Mucosa of rectum (tissue), 2 donors: ENCODE data around the gene ABTB2.

ENCODE experiments used
- H3K27ac ChIP-seq, 2 donors: one replicate each; pipeline ENCODE4 v1.7.0; 2013; ENCODE audit warnings: inconsistent platforms in 2 of 2, low read depth in 2 of 2, low read length in 2 of 2
- H3K27me3 ChIP-seq, 2 donors: one replicate each; pipeline ENCODE4 v1.7.0; 2013; ENCODE audit warnings: low read length in 2 of 2; ENCODE audit not compliant: control insufficient read depth in 2 of 2, insufficient read depth in 2 of 2
- H3K36me3 ChIP-seq, 2 donors: one replicate each; pipeline ENCODE4 v1.7.0; 2013; ENCODE audit warnings: low read length in 2 of 2; ENCODE audit not compliant: control insufficient read depth in 2 of 2, insufficient read depth in 2 of 2
- H3K4me1 ChIP-seq, 2 donors: one replicate each; pipeline ENCODE4 v1.7.0; 2013; ENCODE audit warnings: low read length in 2 of 2, mild to moderate bottlenecking in 1 of 2; ENCODE audit not compliant: control insufficient read depth in 2 of 2, insufficient read depth in 2 of 2
- H3K4me3 ChIP-seq, 2 donors: one replicate each; pipeline ENCODE4 v1.7.0; 2013; ENCODE audit warnings: low read length in 2 of 2
- H3K9ac ChIP-seq, 2 donors: one replicate each; pipeline ENCODE4 v1.7.0; 2013; ENCODE audit warnings: low read length in 2 of 2, low read depth in 1 of 2, mild to moderate bottlenecking in 1 of 2
- H3K9me3 ChIP-seq, 2 donors: one replicate each; pipeline ENCODE4 v1.7.0; 2013; ENCODE audit warnings: low read length in 2 of 2; ENCODE audit not compliant: control insufficient read depth in 2 of 2
- donor health status: healthy.
- donor health status: Normal muscosa, but diverticular disease.

The ABTB2 gene

GRCh38 chr11:34269694-34270245 lies 88.0 kb downstream of the ABTB2 start:
- no peak overlapping the region for H3K4me3 ChIP-seq
- H3K9ac ChIP-seq = no peak overlapping the region
- no peaks in the 10 kb centered on the region for H3K27me3 ChIP-seq
- H3K36me3 ChIP-seq = no peaks in the 10 kb centered on the region
- no peaks in the 10 kb centered on the region for H3K9me3 ChIP-seq
- H3K4me1 ChIP-seq = no peaks in the 10 kb centered on the region
- H3K27ac ChIP-seq = no peak overlapping the region

- Histone ChIP-seq H3K36me3 (no peaks in the 10 kb centered on the region), H3K9ac (no peak overlapping the region), H3K27me3 (no peaks in the 10 kb centered on the region), H3K4me1 (no peaks in the 10 kb centered on the region), H3K9me3 (no peaks in the 10 kb centered on the region), H3K4me3 (no peak overlapping the region), H3K27ac (no peak overlapping the region)
Measured at GRCh38 chr11:34268906-34269430, 88.8 kb downstream of the ABTB2 start.

- Histone ChIP-seq H3K27ac (no peak overlapping the region), H3K4me3 (no peak overlapping the region), H3K4me1 (peaks cover 0 to 11% of the 10 kb centered on the region in 2 donors), H3K9me3 (no peaks in the 10 kb centered on the region), H3K36me3 (no peaks in the 10 kb centered on the region), H3K9ac (no peak overlapping the region), H3K27me3 (no peaks in the 10 kb centered on the region)
Measured at GRCh38 chr11:34267417-34267816, 90.4 kb downstream of the ABTB2 start.

- Histone ChIP-seq H3K9ac (no peak overlapping the region), H3K27me3 (no peaks in the 10 kb centered on the region), H3K9me3 (no peaks in the 10 kb centered on the region), H3K36me3 (no peaks in the 10 kb centered on the region), H3K27ac (no peak overlapping the region), H3K4me1 (peaks cover 0 to 11% of the 10 kb centered on the region in 2 donors), H3K4me3 (no peak overlapping the region)
Measured at GRCh38 chr11:34267013-34267412, 90.8 kb downstream of the ABTB2 start.

GRCh38 chr11:34266090-34266912 lies 91.5 kb downstream of the ABTB2 start:
- peaks cover 0 to 11% of the 10 kb centered on the region in 2 donors for H3K4me1 ChIP-seq
- no peak overlapping the region for H3K4me3 ChIP-seq
- H3K36me3 ChIP-seq = no peaks in the 10 kb centered on the region
- no peaks in the 10 kb centered on the region for H3K9me3 ChIP-seq
- H3K27ac ChIP-seq = no peak overlapping the region
- no peak overlapping the region for H3K9ac ChIP-seq
- H3K27me3 ChIP-seq = no peaks in the 10 kb centered on the region

- no peak overlapping the region for H3K27ac ChIP-seq
- H3K27me3 ChIP-seq = no peaks in the 10 kb centered on the region
- peaks cover 0 to 11% of the 10 kb centered on the region in 2 donors for H3K4me1 ChIP-seq
- no peaks in the 10 kb centered on the region for H3K36me3 ChIP-seq
- no peak overlapping the region for H3K4me3 ChIP-seq
- H3K9ac ChIP-seq = no peak overlapping the region
- H3K9me3 ChIP-seq = no peaks in the 10 kb centered on the region
Measured at GRCh38 chr11:34264303-34265110, 93.3 kb downstream of the ABTB2 start.

- H3K27ac ChIP-seq = peak overlapping the region in 1 of 2 donors; percentile 42
- H3K9me3 ChIP-seq = no peaks in the 10 kb centered on the region
- H3K4me1 ChIP-seq = peaks cover 0 to 18% of the 10 kb centered on the region in 2 donors
- no peak overlapping the region for H3K4me3 ChIP-seq
- no peak overlapping the region for H3K9ac ChIP-seq
- no peaks in the 10 kb centered on the region for H3K36me3 ChIP-seq
- no peaks in the 10 kb centered on the region for H3K27me3 ChIP-seq
Measured at GRCh38 chr11:34263441-34264091, 94.2 kb downstream of the ABTB2 start.

- Histone ChIP-seq H3K36me3 (no peaks in the 10 kb centered on the region), H3K27me3 (no peaks in the 10 kb centered on the region), H3K9me3 (no peaks in the 10 kb centered on the region), H3K4me3 (no peak overlapping the region), H3K27ac (peak overlapping the region in 1 of 2 donors; percentile 1), H3K9ac (no peak overlapping the region), H3K4me1 (peaks cover 0 to 18% of the 10 kb centered on the region in 2 donors)
Measured at GRCh38 chr11:34262531-34263081, 95.2 kb downstream of the ABTB2 start.

GRCh38 chr11:34261820-34262219 lies 96.0 kb downstream of the ABTB2 start:
- H3K4me3 ChIP-seq = no peak overlapping the region
- H3K9me3 ChIP-seq = no peaks in the 10 kb centered on the region

More at GRCh38 chr11:34261820-34262219, 96.0 kb downstream of the ABTB2 start:
- no peak overlapping the region for H3K9ac ChIP-seq
- no peaks in the 10 kb centered on the region for H3K36me3 ChIP-seq
- H3K27me3 ChIP-seq = no peaks in the 10 kb centered on the region
- peaks cover 0 to 18% of the 10 kb centered on the region in 2 donors for H3K4me1 ChIP-seq
- no peak overlapping the region for H3K27ac ChIP-seq
